Measurements from ENCODE around the gene PSAPL1.
A peak's percentile ranks its signal among the peaks of the same experiment; 100 is the strongest.

Gene PSAPL1

DNA sequence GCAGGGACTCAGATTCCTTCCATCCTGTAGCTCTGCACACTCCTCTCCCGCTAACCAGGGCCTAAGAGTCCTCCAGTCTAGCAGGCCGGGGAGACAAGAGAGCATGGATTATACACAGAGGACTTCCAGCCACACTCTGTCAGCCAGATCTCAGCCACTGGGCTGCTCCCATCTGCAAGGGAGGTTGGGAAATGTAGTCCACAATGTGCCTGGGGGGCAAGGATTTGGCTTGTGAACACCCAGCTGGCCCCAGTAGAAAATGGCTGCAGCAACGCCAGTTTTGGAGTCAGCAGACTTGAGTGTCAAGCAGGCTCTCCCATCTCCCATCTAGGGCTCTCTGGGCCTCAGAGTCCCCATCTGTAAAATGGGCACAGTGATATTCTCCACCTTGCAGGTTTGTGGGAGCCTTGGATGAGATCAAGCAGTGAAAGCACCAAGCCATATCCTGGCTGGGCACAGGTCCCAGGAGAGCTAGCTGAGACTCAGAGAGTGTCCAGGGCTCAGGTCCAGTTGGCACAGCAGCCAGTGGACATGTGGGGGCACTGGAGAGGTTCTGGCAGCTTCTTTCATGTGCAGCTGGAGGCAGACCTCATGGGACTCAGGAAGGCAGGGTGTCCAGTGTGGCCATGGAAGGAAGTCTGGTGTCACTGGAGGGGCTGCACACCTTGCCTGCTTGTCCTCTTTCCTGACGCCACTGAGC is 14.6 kb downstream of the PSAPL1 start:
- Histone ChIP-seq H3K36me3 (ENCODE audit: insufficient read depth, insufficient read length, low read length) (no peaks in the 10 kb centered on the region), H3K9me3 (ENCODE audit: insufficient read depth, low read length) (peaks cover 9% of the 10 kb centered on the region), H3K4me1 (ENCODE audit: insufficient read depth, insufficient read length) (peaks cover 29% of the 10 kb centered on the region), H3K4me3 (ENCODE audit: insufficient read length, low read depth) (no peak overlapping the region), H3K27me3 (ENCODE audit: insufficient read depth, insufficient read length) (no peaks in the 10 kb centered on the region), H3K9ac (ENCODE audit: insufficient read length, low read depth) (no peak overlapping the region)
- TF ChIP-seq SUZ12 (IDR thresholded peaks at IDR 0.05; ENCODE audit: extremely low read depth, insufficient read depth, insufficient read length) (no peak), YY1 (IDR thresholded peaks at IDR 0.05; ENCODE audit: insufficient read depth, insufficient read length) (no peak), ZNF274 (IDR thresholded peaks at IDR 0.05; ENCODE audit: low read depth, low read length) (no peak)
- DNase-seq (ENCODE audit: low read depth, low spot score), result no peak

DNA sequence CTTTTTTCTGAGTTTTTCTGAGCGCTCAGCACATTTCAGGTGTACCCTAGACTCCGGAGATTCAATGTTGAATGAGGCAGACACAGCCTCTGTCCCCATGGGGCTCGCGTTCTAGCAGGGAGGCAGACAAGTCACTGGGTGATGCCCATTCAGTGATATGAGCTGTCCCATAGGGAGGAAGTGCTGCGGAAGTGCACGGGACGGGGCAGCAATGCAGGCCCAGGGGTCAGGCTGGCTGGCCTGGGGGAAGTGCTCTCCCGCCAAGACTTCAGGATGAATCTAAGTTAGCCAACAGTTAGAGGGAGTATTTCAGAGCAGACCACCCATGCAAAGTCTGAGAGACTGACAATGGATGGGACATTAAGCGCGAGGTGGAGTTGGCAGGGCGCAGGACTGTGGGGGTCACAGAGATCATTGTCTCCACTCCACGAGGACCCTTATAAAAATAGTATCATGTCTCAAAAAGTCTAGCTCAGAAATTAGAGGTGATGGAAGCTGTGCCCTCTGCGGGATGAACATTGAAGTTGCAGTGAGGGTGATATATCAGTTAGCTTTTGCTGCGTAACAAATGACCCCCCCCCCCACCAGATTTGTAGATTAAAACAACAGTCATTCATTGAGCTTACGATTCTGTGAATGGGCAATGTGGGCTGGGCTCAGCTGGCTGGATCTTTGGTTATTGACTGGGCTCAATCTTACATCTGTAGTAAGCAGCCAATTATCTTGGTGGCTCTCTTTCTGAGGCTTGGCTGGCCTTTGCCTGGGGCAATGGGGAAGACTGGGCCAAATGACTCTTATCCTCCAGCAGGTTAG is 16.4 kb downstream of the PSAPL1 start:
- Histone ChIP-seq H3K36me3 (ENCODE audit: insufficient read depth, insufficient read length, low read length) (no peaks in the 10 kb centered on the region), H3K9ac (ENCODE audit: insufficient read length, low read depth) (no peak overlapping the region), H3K4me3 (ENCODE audit: insufficient read length, low read depth) (no peak overlapping the region), H3K27me3 (ENCODE audit: insufficient read depth, insufficient read length) (no peaks in the 10 kb centered on the region), H3K9me3 (ENCODE audit: insufficient read depth, low read length) (peaks cover 9% of the 10 kb centered on the region), H3K4me1 (ENCODE audit: insufficient read depth, insufficient read length) (peaks cover 26% of the 10 kb centered on the region)
- TF ChIP-seq ZNF274 (IDR thresholded peaks at IDR 0.05; ENCODE audit: low read depth, low read length), result no peak
- no peak for TF ChIP-seq SUZ12 (IDR thresholded peaks at IDR 0.05; ENCODE audit: extremely low read depth, insufficient read depth, insufficient read length)
- no peak for TF ChIP-seq YY1 (IDR thresholded peaks at IDR 0.05; ENCODE audit: insufficient read depth, insufficient read length)
- DNase-seq (ENCODE audit: low read depth, low spot score), result no peak

DNA sequence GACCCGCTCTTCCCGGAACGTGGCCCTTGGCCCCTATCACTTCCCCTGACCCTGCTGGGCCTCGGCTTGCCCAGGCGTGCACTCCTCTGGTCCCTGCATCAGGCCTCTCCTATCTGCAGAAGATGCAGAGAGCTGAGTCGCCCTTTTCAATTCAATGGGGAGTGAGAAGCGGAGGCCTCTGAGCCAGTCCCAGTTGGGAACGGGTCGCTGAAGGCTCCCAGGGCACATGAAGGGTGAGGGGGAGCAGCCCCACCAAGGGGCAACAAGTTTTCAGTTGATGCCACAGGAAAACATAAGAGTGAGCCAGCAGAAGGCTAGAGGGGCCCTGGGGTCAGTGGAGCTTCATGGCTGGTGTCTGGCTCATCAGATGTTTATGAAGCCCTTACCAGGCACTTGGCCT is 17.1 kb downstream of the PSAPL1 start:
- no peak for DNase-seq (ENCODE audit: low read depth, low spot score)
- TF ChIP-seq YY1 (IDR thresholded peaks at IDR 0.05; ENCODE audit: insufficient read depth, insufficient read length) (no peak), SUZ12 (IDR thresholded peaks at IDR 0.05; ENCODE audit: extremely low read depth, insufficient read depth, insufficient read length) (no peak), ZNF274 (IDR thresholded peaks at IDR 0.05; ENCODE audit: low read depth, low read length) (no peak)
- Histone ChIP-seq H3K4me3 (ENCODE audit: insufficient read length, low read depth) (no peak overlapping the region), H3K27me3 (ENCODE audit: insufficient read depth, insufficient read length) (no peaks in the 10 kb centered on the region), H3K36me3 (ENCODE audit: insufficient read depth, insufficient read length, low read length) (no peaks in the 10 kb centered on the region), H3K4me1 (ENCODE audit: insufficient read depth, insufficient read length) (peaks cover 26% of the 10 kb centered on the region), H3K9me3 (ENCODE audit: insufficient read depth, low read length) (peaks cover 9% of the 10 kb centered on the region), H3K9ac (ENCODE audit: insufficient read length, low read depth) (no peak overlapping the region)

DNA sequence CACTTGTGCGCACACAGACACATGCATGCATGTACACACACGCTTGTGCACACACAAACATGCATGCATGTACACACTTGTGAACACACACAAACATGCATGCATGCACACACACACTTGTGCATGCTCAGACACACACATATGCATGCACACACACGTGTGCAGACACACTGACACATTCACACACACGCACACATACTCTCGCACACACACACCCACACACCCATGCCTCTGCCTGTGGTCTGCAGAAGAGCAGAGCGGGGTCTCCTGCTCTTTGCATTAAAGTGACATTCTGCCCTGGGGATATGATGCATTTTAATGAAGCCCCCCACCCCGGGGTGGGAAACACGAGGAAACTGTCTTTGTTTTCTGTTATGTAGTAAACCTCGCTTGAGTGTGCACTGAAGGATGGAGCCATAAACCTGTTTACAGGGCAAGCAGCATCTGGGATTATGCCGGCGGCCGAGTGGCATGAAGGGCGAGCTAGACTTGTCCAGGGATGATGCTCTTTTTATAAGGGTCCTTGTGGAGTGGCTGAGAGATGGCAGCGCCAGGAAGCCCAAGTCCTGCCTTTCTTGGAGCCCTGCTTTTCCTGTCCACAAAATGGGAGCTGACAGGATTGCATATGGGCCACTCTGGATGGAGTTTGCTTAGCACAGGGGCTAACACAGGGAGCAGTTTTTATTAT is 17.8 kb downstream of the PSAPL1 start:
- Histone ChIP-seq H3K9me3 (ENCODE audit: insufficient read depth, low read length) (peaks cover 9% of the 10 kb centered on the region), H3K27me3 (ENCODE audit: insufficient read depth, insufficient read length) (peaks cover 5% of the 10 kb centered on the region), H3K4me3 (ENCODE audit: insufficient read length, low read depth) (no peak overlapping the region), H3K4me1 (ENCODE audit: insufficient read depth, insufficient read length) (peaks cover 27% of the 10 kb centered on the region), H3K9ac (ENCODE audit: insufficient read length, low read depth) (no peak overlapping the region), H3K36me3 (ENCODE audit: insufficient read depth, insufficient read length, low read length) (no peaks in the 10 kb centered on the region)
- no peak for DNase-seq (ENCODE audit: low read depth, low spot score)
- TF ChIP-seq SUZ12 (IDR thresholded peaks at IDR 0.05; ENCODE audit: extremely low read depth, insufficient read depth, insufficient read length), result no peak
- no peak for TF ChIP-seq ZNF274 (IDR thresholded peaks at IDR 0.05; ENCODE audit: low read depth, low read length)
- no peak for TF ChIP-seq YY1 (IDR thresholded peaks at IDR 0.05; ENCODE audit: insufficient read depth, insufficient read length)

GRCh38 chr4:7415927-7416686 is 18.6 kb downstream of the PSAPL1 start:
- no peak for TF ChIP-seq SUZ12 (IDR thresholded peaks at IDR 0.05; ENCODE audit: extremely low read depth, insufficient read depth, insufficient read length)
- TF ChIP-seq YY1 (IDR thresholded peaks at IDR 0.05; ENCODE audit: insufficient read depth, insufficient read length), result no peak
- no peak for TF ChIP-seq ZNF274 (IDR thresholded peaks at IDR 0.05; ENCODE audit: low read depth, low read length)
- peaks cover 9% of the 10 kb centered on the region for H3K9me3 ChIP-seq (ENCODE audit: insufficient read depth, low read length)
- H3K9ac ChIP-seq (ENCODE audit: insufficient read length, low read depth), result no peak overlapping the region
- H3K4me3 ChIP-seq (ENCODE audit: insufficient read length, low read depth), result no peak overlapping the region
- H3K36me3 ChIP-seq (ENCODE audit: insufficient read depth, insufficient read length, low read length), result no peaks in the 10 kb centered on the region
- no peak for DNase-seq (ENCODE audit: low read depth, low spot score)
- H3K4me1 ChIP-seq (ENCODE audit: insufficient read depth, insufficient read length), result peaks cover 24% of the 10 kb centered on the region
- H3K27me3 ChIP-seq (ENCODE audit: insufficient read depth, insufficient read length), result peaks cover 12% of the 10 kb centered on the region

DNA sequence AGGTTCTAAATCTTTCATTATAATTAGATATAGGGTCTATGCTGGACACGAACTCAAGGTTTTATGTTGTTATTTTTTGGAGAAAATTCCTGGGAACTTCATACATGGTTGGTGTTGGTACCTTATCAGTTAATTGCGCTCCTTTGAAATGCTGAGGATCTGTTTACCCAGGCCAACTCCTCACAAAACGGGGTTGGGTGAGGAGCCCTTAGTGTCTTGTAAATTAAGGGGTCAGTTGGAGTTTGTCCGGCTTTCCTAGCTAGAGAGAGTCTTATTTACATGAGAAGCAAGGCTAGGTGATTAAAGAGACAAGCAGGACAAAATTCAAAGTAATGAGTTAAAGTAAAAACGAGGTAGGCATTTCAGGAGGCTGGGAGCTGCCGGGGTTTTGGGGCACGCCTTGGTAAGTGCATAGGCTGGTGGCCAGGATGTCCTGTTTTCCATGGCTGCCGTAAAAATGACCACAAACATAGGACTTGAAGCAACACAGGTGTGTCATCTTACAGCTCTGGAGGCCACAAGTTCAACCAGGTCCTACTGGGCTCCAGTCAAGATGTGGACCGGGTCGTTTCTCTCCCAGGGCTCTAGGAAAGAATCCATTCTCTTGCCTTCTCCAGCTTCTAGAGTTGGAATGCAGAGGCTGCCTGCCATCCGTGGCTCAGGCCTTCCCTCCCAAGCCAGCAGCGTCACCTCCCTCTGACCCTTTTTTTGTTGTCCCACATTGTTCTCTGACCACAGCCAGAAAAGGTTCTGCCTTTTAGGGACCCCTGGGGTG is 19.8 kb downstream of the PSAPL1 start:
- no peak for DNase-seq (ENCODE audit: low read depth, low spot score)
- TF ChIP-seq ZNF274 (IDR thresholded peaks at IDR 0.05; ENCODE audit: low read depth, low read length) (no peak), SUZ12 (IDR thresholded peaks at IDR 0.05; ENCODE audit: extremely low read depth, insufficient read depth, insufficient read length) (no peak), YY1 (IDR thresholded peaks at IDR 0.05; ENCODE audit: insufficient read depth, insufficient read length) (no peak)
- Histone ChIP-seq H3K27me3 (ENCODE audit: insufficient read depth, insufficient read length) (peaks cover 12% of the 10 kb centered on the region), H3K9me3 (ENCODE audit: insufficient read depth, low read length) (peaks cover 9% of the 10 kb centered on the region), H3K36me3 (ENCODE audit: insufficient read depth, insufficient read length, low read length) (no peaks in the 10 kb centered on the region), H3K4me1 (ENCODE audit: insufficient read depth, insufficient read length) (peaks cover 24% of the 10 kb centered on the region), H3K4me3 (ENCODE audit: insufficient read length, low read depth) (no peak overlapping the region), H3K9ac (ENCODE audit: insufficient read length, low read depth) (peak overlapping the region; percentile 43)
